Hematopoietic multipotent progenitor cell treated with erythropoietin and hydrocortisone succinate and interleukin-3 and kit ligand, for 6 days (in vitro differentiated cells): ENCODE results near the gene SMIM23.

Experiments used
- DNase-seq: peaks from one replicate; pipeline ENCODE4 v3.0.0-alpha.2; 2015

SMIM23 gene

DNA sequence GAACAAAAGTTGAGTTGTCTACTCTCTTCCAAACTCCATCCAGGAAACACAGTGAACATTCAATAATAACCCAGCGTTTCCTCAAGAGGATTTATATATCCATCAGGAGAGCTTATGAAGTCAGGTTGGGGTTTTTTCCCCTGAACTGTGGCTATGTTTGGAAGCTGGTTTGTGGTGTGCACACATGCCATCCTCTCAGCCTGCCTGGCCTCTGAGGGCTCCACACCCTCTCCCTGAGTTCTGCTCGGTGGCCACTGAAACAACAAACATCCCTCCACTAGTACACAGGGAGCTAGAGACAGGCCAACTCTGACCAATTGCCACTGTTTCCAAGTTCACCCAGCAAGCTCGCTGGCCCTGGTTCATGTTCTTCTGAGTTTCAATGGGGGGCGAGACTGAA, 35.7 kb downstream of the SMIM23 start:
- no peak for DNase-seq

DNA sequence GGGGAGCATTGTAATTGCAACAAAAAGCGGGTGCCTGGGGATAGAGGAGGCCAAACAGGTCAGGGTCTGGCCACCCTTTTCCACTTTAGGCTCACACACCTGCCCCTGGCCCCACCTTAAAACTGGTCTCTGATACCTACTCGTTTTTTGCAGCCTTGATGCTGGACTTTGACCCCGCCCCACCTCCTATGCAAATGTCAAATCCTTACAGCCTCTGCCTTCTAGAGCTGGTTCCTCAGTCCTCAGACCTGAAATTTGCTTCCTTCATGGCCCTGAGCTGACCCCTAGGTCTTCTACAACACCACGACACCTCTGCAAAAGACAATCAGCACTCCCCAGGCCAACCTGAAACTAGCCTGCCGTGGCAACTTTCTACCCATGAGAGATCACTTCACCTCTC, 37.7 kb downstream of the SMIM23 start:
- no peak for DNase-seq

DNA sequence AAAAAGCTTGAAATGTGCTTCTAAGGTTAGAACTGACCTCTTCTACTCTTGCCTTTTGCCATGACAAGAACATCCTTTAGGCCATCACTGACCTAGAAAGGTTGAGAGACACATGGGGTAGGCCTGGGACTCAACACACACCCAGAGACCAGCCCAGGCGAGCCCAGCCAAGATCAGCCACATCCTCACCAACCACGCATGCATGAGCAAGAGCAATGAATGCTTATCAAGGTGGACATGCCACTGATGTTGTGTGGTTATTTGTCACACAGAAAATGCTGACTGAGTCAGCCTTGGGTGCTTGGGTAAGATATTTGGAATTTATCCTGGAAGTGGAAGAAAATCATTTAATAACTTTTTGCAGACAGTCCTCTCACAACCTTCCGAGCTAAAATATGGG, 39.4 kb downstream of the SMIM23 start:
- no peak for DNase-seq

DNA sequence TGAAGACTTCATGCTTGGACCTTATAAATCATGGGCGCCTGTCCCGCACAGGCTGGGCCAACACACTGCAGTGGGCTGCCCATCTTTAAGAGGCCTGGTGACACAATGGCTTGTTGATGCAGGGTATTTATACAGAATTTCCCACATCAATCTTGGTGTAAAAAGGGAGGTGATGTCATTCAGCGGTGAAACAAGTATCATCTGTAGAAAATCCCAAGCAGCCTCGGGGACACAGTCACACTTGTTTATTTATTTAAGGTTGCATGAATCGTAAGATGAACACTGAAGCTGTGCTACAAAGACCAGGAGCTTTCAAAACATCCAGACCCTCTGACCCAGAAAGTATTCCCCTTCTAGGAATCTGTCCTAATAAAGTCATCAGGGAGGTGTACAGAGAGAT, 40.5 kb downstream of the SMIM23 start:
- DNase-seq = no peak

DNA sequence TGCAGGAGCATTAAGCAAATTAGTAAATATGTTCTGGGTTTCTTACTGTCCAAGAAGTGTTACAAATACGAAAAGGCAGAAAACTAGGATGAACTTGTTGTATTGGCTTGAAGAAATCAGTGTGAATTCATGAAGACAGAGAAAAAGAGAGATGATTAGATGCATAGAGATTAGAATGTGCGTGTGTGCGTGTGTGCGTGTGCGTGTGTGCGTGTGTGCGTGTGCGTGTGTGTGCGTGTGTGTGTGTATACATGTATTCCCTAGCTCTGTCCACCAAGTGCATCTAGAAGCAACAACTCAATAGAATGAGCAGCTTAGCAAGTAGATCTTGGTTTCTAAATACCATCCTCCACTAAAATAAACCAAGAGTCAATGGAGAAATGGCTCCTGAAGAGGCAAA, 41.5 kb downstream of the SMIM23 start:
- DNase-seq = no peak

DNA sequence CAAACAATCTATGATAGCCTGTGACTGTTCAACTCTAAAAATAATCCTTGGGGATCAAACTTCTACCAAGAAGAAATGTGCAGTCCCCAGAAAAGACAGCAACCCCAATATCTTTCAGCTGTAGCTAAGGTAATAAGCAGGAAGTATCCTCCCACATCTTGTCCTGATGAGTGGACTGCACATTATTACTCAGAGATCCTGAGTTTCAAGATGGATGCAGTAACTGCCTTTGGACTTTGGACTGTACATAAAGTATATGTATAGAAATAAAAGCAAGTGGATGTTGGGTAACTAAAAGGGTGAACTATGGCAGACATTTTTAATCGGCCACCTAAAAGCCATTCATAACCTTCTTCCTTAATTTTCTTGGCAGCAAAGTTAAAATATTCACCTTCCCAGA, 45.1 kb downstream of the SMIM23 start:
- DNase-seq = no peak

DNA sequence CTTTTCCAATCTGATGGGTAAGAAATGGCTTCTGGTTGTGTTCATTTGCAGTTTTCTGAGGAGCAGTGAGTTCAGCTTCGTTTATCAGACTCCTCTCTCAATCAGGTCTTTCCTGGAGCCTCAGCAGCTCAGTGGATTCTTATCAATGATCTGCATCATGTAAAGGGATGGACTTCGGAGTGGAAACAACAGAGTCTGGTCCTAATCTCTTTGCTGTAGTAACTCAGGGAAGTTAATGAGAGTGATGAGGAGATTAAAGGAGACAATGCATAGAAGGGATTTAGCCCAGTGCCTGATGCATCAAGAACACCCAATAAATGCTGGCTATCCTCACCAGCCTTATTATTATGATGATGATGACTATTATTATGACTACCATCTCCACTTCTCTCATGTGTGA, 47.2 kb downstream of the SMIM23 start:
- DNase-seq = no peak

DNA sequence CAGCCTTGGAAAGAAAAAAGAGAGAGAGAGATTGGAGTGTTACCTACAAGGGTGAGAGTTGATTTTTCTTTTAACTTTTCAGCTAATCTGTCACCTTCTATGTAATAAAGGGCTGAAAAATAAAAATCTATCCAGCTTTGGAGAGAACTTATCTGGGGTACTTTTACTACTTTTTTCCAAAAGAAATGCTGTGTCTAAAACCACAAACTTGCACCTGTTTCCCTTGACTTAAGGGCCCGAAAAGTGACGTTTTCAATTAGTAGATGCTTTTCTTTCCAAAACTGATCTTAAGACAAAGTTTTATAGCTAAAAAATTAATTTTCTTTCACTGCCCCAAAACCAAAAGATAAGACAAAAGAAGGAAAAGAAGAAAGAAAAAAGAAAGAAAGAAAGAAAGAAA, 48.8 kb downstream of the SMIM23 start:
- DNase-seq = no peak

DNA sequence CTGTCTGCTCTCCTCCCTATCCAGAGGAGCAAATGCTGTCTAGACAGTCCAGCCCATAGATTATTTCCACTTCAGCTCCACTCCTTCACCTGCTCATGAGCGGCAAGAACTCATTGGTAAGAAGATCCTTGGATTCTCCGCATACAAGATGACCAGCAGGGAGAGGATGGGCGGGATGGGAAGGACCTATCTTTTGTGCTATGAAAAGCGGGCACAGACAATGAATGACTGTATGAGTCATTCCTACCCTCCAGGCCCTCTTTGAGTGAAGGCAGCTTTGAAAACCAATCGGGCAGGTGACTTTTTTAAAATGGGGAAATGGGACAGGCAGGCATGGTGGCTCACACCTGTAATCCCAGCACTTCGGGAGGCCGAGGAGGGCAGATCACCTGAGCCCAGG, 49.4 kb downstream of the SMIM23 start:
- no peak for DNase-seq

DNA sequence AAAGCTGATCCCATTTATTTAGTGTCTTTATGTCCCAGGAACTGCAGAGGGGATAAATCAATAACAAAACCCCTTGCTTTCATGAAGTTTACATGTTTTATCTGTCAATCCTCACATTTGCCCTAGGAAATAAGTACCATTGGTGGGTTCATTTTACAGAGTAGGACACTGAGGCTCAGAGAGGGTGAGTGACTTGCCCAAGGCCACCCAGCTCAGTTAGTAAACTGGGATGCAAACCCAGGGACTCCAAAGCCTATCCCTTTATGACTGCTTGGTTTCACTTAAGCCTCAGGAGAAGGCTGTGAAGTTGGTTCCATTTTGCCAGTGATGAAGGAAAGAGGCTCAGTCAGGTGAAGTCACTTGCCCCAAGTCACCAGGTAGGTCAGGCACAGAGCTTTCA, 51.9 kb downstream of the SMIM23 start:
- DNase-seq = no peak

DNA sequence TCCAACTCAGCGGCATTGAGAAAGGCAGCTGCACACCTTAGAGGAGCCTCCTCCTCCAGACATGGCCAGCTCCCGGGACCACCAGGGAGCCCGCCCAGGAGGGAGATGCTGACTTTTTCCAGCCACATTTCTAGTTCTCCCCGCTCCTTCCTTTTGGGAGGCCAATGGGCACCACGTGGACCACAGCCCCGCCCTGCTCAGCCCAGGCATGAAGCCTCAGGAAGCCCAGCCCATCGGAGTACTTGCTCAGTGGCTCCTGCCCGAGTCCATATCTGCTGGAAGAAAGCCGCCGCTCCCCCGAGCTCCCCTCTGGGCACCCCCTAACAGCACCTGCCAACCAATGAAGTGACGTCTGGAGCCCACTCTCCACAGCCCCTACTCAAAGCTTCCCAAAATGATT, 52.4 kb downstream of the SMIM23 start:
- DNase-seq = peak; percentile 24

DNA sequence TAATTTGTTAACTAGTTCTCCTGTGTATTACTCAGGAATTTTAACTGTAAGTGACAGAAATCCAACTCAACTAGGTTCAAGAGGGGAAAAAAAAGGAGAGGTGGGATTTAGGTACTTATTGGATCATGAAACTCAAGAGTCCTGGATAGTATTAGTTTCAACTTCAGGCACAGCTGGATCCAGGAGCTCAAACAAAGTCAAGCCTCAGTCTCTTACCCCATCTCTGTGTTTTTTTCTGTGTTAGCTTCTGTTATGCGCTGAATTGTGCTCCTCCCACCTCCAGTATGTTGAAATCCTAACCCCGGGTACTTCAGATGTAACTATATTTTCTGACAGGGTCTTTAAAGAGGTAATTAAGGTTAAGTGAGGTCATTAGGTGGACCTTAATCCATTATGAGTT, 53.5 kb downstream of the SMIM23 start:
- no peak for DNase-seq

DNA sequence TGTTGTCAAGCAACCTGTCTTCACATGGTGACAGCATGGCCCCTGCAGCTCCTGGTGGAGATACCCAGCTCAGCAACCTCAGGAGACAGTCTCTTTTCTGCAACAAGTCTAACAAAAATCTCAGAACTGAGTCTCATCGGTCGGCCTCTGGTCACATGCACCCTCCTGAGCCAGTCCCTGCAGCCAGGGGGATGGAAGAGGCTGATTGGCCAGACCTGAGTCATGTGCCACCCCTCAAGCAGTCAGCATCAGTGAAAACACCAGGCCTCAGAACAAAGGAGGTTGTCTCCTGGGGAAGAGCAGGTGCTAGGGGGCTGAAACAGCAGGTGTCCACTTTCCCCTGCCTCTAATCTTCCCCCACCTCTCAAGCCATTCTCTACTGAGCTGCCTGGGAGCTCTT, 54.4 kb downstream of the SMIM23 start:
- DNase-seq = peak; percentile 40
